IPS-18a (cell line): ENCODE results near the gene PER1.
"Not testable (repeated sequence)": the region's sequence is repeated elsewhere in the genome, so short reads cannot be mapped to it uniquely, and the experiment has no call there.

Experiments used
- H3K27ac ChIP-seq: one replicate; pipeline ENCODE4 v1.5.1; 2013; ENCODE audit warnings: low read length
- H3K27me3 ChIP-seq: one replicate; pipeline ENCODE4 v1.6.1; 2013; ENCODE audit warnings: mild to moderate bottlenecking, low read length; ENCODE audit not compliant: control insufficient read depth, insufficient read depth
- H3K36me3 ChIP-seq: one replicate; pipeline ENCODE4 v1.6.1; 2013; ENCODE audit warnings: low read depth, low read length; ENCODE audit not compliant: control insufficient read depth
- H3K4me1 ChIP-seq: one replicate; pipeline ENCODE4 v1.6.1; 2013; ENCODE audit warnings: low read depth, low read length; ENCODE audit not compliant: control insufficient read depth
- H3K4me3 ChIP-seq: one replicate; pipeline ENCODE4 v1.5.1; 2013; ENCODE audit warnings: low read length
- H3K9ac ChIP-seq: one replicate; pipeline ENCODE4 v1.6.1; 2013; ENCODE audit warnings: mild to moderate bottlenecking, low read length, moderate library complexity
- H3K9me3 ChIP-seq: one replicate; pipeline ENCODE4 v1.6.1; 2013; ENCODE audit warnings: low read depth, low read length; ENCODE audit not compliant: control insufficient read depth

PER1 gene

DNA sequence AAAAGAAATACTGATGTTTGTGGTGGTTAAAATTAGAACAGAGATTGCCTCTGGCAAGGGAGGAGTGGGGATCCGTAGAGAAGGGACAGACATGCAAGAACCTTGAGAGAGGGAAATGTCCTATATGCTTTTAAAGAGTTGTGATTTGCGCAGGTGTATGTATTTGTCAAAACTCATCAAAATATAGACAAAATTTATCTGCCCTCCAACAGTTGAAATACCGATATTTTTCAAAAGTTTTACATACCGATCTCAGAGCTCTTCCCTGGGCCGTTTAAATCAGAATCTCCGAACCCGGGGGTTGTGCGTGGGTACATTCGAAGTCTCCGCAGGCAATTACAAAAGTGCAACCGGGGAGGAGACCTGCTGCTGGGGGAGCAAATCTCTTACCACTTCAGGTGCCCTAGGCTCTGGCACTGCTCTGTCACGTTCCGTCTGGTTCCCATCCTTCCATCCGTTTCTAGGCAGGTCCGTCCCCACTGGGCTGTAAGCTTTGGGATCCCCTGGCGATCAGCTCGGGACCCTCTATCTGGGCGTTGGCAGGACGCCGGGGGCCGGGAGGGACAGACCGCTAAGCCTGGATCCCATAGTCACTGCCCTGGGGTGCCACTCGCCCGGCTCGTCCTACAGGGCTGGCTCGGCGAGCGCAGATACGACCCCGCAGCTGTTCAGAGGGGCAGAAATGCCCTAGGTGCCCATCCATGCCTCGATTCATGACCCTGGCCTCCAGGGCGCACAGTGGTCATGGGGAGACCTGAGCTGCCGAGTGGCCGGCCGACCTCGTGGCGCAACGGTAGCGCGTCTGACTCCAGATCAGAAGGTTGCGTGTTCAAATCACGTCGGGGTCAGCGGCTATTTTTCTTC is 33.6 kb upstream of the PER1 start:
- Histone ChIP-seq H3K27ac (no peak overlapping the region), H3K36me3 (no peaks in the 10 kb centered on the region), H3K4me1 (peaks cover 8% of the 10 kb centered on the region), H3K4me3 (peak overlapping the region; percentile 99), H3K27me3 (peaks cover 19% of the 10 kb centered on the region), H3K9me3 (no peaks in the 10 kb centered on the region), H3K9ac (peak overlapping the region; percentile 57)

- peak overlapping the region; percentile 81 for H3K9ac ChIP-seq
- no peaks in the 10 kb centered on the region for H3K9me3 ChIP-seq
- peak overlapping the region; percentile 57 for H3K27ac ChIP-seq
- H3K4me1 ChIP-seq = peaks cover 17% of the 10 kb centered on the region
- no peaks in the 10 kb centered on the region for H3K36me3 ChIP-seq
- H3K27me3 ChIP-seq = no peaks in the 10 kb centered on the region
- H3K4me3 ChIP-seq = peak overlapping the region; percentile 81
Measured at GRCh38 chr17:8176998-8177731, 25.0 kb upstream of the PER1 start.

- peaks cover 17% of the 10 kb centered on the region for H3K4me1 ChIP-seq
- peak within 1 kb of the TSS; percentile 57 for H3K27ac ChIP-seq
- no peaks in the 10 kb centered on the region for H3K36me3 ChIP-seq
Measured at GRCh38 chr17:8176197-8176940, 24.2 kb upstream of the PER1 start, which contains the start of gene TMEM107. Gene TMEM107 (minus strand): TSS chr17:8176380. CDS start chr17:8176286, 94 bp downstream.

DNA sequence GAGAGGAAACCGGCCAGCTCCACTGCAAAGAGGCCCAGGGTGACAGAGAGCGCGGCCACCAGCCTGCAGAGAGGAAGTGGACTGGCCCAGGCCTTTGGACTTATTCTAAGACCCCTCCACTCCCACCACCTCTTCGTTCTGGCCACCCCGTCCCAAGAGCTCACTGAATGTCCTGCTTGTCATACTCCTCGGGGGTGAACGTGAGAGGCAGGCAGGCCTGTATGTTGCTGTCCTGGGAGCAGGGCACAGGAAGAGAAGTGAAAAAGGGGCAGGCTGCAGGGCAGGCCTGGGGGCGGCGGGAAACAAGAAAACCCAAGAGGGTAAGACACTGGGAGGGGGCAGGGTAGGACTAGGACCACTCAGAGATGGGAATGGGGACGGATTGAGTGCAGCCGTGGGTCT is 23.6 kb upstream of the PER1 start:
- Histone ChIP-seq H3K9ac (peak overlapping the region; percentile 81), H3K4me3 (peak overlapping the region; percentile 81), H3K9me3 (no peaks in the 10 kb centered on the region), H3K27ac (no peak overlapping the region), H3K36me3 (no peaks in the 10 kb centered on the region), H3K4me1 (peaks cover 17% of the 10 kb centered on the region), H3K27me3 (no peaks in the 10 kb centered on the region)

More at GRCh38 chr17:8176197-8176940, 24.2 kb upstream of the PER1 start, which contains the start of gene TMEM107:
- H3K27me3 ChIP-seq = no peaks in the 10 kb centered on the region
- no peaks in the 10 kb centered on the region for H3K9me3 ChIP-seq
- peak within 1 kb of the TSS; percentile 81 for H3K4me3 ChIP-seq
- H3K9ac ChIP-seq = peak within 1 kb of the TSS; percentile 81

- Histone ChIP-seq H3K27me3 (no peaks in the 10 kb centered on the region), H3K9me3 (no peaks in the 10 kb centered on the region), H3K4me1 (peaks cover 17% of the 10 kb centered on the region), H3K36me3 (no peaks in the 10 kb centered on the region), H3K27ac (peak overlapping the region; percentile 93), H3K4me3 (peak overlapping the region; percentile 66), H3K9ac (peak overlapping the region; percentile 88)
Measured at GRCh38 chr17:8173871-8174322, 21.7 kb upstream of the PER1 start.

DNA sequence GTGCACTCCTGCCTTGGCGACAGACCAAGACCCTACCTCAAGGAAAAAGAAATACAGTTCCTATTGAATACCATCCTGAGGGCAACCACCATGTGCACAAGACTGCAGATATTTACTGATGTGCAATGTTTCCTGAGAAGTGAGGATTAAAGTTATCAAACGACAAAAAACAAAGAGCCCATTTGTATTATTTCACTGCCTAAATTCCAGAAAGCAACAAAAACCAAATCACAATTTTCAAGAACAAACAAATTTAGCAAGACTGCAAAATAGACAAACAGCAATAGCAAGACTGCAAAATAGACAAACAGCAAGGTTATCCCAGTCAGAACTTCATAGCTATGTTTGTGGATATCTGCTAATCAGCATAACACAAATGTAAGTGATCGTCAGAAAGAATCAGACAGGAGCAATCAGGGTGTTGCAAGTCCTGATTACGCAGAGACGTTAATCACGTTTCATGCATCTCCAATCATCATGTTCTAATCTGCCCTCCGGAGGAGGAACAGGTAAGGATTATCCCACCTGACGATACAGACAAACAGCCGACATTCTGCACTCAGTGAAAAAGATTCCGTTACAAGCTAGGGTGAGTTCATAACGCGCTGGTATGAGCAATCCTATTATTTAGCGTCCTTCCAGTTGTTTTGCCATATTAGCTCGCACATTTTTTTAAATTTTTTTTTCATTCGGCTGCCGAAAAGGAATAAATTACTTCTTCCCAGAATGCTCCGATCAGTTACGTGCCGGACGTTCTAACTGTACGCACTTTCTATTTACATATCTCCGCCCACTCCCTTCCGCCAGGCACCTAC is 21.1 kb upstream of the PER1 start:
- H3K27ac ChIP-seq = peak overlapping the region; percentile 93
- H3K9ac ChIP-seq = peak overlapping the region; percentile 88
- H3K4me1 ChIP-seq = peaks cover 17% of the 10 kb centered on the region
- H3K27me3 ChIP-seq = no peaks in the 10 kb centered on the region
- no peaks in the 10 kb centered on the region for H3K36me3 ChIP-seq
- peak overlapping the region; percentile 66 for H3K4me3 ChIP-seq
- no peaks in the 10 kb centered on the region for H3K9me3 ChIP-seq

DNA sequence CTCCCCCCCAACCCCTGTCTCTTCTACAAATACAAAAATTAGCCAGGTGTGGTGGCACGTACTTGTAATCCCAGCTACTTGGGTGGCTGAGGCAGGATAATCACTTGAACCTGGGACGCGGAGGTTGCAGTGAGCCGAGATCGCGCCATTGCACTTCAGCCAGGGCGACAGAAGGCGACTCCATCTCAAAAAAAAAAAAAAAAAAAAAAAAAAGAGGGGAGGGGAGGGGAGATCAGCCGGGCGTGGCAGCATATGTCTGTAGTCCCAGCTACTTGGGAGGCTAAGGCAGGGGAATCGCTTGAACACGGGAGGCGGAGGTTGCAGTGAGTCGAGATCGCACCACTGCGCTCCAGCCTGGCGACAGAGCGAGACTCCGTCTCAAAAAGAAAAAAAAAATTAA is 18.0 kb upstream of the PER1 start:
- H3K9ac ChIP-seq, H3K27ac ChIP-seq, H3K27me3 ChIP-seq, H3K36me3 ChIP-seq, H3K4me1 ChIP-seq, H3K4me3 ChIP-seq, H3K9me3 ChIP-seq: not testable (repeated sequence)

DNA sequence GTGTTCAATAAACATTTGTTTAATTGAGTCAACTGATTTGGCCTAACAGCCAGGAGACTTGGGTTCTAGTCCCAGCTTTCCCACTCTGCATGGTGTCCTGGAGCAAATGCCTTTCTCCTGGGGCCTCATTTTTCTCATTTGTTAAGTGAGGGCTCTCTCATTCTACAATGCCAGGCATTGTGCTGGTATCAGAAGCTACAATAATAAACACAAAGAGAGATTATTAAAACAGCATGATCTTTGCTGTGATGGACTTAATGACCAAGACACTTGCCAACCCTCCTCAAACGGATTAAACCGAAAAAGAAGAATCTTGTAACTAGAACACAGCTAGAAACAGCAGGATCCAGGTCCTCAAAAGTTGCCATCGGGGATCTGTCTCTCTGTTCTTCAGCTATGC is 15.3 kb upstream of the PER1 start:
- Histone ChIP-seq H3K9ac (no peak overlapping the region), H3K36me3 (no peaks in the 10 kb centered on the region), H3K4me1 (peaks cover 12% of the 10 kb centered on the region)

DNA sequence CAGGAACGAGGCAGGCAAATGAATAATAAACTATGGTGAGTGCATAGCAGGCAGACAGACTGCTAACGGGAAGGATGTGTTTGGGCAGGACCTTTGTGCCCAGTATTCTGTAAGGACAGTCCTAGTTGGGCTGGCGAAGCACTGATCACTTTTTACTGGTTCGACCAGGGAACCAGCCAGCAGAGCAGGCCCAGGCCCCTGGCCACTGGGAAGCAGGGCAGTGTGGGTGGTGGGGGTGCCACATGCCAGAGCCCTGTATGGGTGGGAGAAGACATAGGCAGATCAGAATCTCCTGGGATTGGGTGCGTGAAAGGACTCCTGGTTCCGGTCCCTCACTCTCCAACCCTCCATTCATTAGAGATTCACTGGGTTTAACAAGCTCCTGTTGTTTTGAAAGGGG is 14.5 kb upstream of the PER1 start:
- Histone ChIP-seq H3K9ac (no peak overlapping the region), H3K27ac (no peak overlapping the region), H3K9me3 (no peaks in the 10 kb centered on the region), H3K27me3 (no peaks in the 10 kb centered on the region), H3K4me3 (no peak overlapping the region), H3K36me3 (no peaks in the 10 kb centered on the region), H3K4me1 (peaks cover 14% of the 10 kb centered on the region)

More for the DNA sequence above, 15.3 kb upstream of the PER1 start:
- Histone ChIP-seq H3K27ac (no peak overlapping the region), H3K9me3 (no peaks in the 10 kb centered on the region), H3K27me3 (no peaks in the 10 kb centered on the region), H3K4me3 (no peak overlapping the region)

DNA sequence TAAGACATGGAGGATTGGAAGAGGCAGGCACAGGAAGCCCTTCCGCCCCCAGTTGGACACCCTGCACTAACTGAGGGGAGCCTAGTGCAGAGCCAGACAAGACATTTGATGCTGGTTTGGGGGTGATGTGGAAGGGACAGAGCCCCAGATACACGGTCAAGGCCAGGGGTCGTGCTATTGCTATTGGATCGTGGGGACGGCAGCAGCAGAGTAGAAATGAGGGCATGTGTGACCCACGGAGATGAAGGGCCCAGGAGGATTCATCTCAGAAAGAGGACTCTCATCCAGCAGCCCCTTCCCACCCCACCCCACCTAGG is 12.6 kb upstream of the PER1 start:
- peaks cover 11% of the 10 kb centered on the region for H3K36me3 ChIP-seq
- no peak overlapping the region for H3K27ac ChIP-seq
- no peak overlapping the region for H3K9ac ChIP-seq
- H3K9me3 ChIP-seq = no peaks in the 10 kb centered on the region
- H3K4me1 ChIP-seq = peaks cover 17% of the 10 kb centered on the region
- peak overlapping the region; percentile 62 for H3K4me3 ChIP-seq
- no peaks in the 10 kb centered on the region for H3K27me3 ChIP-seq
